SH-SY5Y (cell line): ENCODE data around the gene SLITRK3.

Experiments
- GATA2 ChIP-seq: IDR thresholded peaks from 2 replicates; pipeline ENCODE4 v1.6.1; 2011; ENCODE audit warnings: mild to moderate bottlenecking, low read depth, low read length
- GATA3 ChIP-seq: IDR thresholded peaks from 2 replicates; pipeline ENCODE4 v1.6.1; 2011; ENCODE audit warnings: low read depth, mild to moderate bottlenecking, low read length, moderate library complexity

GRCh38 chr3:165181556-165181955, 14.6 kb downstream of the SLITRK3 start:
- TF ChIP-seq GATA2 (no peak), GATA3 (no peak)
